Measurements from ENCODE around the gene RNASEL.

The RNASEL gene

DNA sequence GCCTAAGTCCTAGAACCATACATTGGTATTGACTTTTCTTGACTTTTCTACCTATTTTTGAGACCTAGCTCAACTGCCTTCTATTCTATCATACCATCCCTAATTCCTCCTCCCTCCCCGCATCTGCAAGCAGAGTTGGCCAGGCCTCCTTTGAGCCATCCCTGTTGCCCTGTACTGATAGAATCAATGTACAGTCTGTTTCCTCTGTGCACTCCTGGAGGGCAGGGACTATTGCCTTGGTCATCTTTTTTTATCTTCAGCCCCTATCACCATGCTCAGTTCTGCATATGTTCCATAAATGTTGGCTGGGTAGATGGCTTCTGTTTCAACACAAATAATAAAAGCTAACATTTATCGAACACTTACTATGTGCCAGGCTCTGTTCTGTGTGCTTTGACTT, 19.2 kb upstream of the RNASEL start:
- in situ Hi-C loops (cut with HindIII; ENCODE audit: low sequenced_read_pairs), result no loop called here
- TF ChIP-seq, protein P1, sequence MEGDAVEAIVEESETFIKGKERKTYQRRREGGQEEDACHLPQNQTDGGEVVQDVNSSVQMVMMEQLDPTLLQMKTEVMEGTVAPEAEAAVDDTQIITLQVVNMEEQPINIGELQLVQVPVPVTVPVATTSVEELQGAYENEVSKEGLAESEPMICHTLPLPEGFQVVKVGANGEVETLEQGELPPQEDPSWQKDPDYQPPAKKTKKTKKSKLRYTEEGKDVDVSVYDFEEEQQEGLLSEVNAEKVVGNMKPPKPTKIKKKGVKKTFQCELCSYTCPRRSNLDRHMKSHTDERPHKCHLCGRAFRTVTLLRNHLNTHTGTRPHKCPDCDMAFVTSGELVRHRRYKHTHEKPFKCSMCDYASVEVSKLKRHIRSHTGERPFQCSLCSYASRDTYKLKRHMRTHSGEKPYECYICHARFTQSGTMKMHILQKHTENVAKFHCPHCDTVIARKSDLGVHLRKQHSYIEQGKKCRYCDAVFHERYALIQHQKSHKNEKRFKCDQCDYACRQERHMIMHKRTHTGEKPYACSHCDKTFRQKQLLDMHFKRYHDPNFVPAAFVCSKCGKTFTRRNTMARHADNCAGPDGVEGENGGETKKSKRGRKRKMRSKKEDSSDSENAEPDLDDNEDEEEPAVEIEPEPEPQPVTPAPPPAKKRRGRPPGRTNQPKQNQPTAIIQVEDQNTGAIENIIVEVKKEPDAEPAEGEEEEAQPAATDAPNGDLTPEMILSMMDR (IDR thresholded peaks at IDR 0.05; ENCODE audit: low read depth, low read length), result no peak
- no peak for DNase-seq (ENCODE audit: low read depth, low spot score)
- H3K4me3 ChIP-seq (ENCODE audit: low read depth, low read length), result no peak overlapping the region

DNA sequence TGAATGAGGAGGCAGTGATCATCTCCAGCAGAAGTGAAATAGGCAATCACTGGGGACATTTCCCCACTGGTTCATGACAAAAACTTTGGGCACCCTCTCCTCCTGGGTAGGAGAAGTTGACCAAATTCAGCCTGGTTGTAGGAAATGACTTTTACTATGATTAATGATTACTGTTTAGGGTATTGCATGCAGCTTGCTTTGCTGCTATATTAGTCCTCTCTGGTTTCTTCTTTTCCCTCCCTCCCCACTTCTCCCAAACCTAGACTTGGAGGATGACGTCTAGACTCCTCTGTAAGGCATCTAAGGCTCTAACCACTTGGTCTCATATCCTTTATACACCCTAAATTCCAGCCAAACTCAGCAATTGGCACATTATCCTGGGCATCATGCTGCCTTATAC, 18.5 kb upstream of the RNASEL start:
- DNase-seq (ENCODE audit: low read depth, low spot score), result no peak
- H3K4me3 ChIP-seq (ENCODE audit: low read depth, low read length), result no peak overlapping the region
- in situ Hi-C loops (cut with HindIII; ENCODE audit: low sequenced_read_pairs), result no loop called here
- TF ChIP-seq, protein P1 (IDR thresholded peaks at IDR 0.05; ENCODE audit: low read depth, low read length), result no peak

DNA sequence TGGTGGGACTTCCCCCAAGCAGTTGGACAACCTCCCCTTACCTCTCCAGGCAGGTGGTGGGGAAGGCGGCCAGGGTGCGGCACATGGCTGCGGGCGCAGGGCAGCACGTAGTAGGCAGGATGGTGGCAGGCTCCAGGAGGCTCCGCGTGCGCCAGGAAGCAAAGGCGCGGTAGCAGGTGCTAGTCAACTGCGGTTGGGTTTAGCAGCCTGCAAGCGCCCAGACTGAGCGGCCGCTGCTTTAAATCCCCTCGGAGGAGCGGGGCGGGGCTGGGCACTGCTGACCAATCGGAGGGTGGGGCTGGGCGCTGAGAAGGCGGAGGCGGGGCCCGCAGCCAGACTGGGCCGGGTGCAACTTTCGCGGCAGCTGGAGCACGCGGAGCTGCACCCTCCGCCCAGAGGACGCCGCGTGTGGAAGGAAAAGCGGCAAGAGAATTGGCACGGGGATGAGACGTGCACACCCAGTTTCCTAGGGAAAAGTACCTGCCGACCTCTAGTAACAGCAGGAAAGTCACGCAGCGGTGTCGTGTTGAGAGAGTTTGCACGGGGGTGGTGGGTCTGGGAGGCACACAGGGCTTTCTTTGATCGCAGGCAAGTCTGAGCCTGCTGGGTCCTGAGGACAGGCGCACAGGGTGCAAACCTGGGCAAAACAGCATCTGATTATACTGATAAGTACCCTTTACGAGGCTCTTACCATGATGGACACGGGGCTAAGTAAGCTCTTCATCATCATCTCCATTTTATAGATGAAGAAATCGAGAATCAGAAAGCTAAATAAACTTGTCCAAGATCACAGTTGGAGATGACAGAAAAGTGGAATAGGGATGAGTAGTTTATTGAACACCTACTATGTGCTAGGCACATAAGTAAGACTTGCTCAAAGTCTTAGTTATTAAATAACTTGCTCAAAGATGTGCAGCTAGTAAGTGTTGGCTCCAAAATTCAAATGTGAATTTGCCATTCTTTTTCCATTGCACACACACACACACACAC, 15.4 kb upstream of the RNASEL start, which contains the start of gene RGS16:
TSS of gene RGS16 (minus strand) at position 215 of the 990 bp plus-strand sequence. CDS start at position 85, 130 bp downstream.
- peak; percentile 84 for DNase-seq (ENCODE audit: low read depth, low spot score)
- H3K4me3 ChIP-seq (ENCODE audit: low read depth, low read length), result peak within 1 kb of the TSS; percentile 66
- in situ Hi-C loops (cut with HindIII; ENCODE audit: low sequenced_read_pairs), result no loop called here

DNA sequence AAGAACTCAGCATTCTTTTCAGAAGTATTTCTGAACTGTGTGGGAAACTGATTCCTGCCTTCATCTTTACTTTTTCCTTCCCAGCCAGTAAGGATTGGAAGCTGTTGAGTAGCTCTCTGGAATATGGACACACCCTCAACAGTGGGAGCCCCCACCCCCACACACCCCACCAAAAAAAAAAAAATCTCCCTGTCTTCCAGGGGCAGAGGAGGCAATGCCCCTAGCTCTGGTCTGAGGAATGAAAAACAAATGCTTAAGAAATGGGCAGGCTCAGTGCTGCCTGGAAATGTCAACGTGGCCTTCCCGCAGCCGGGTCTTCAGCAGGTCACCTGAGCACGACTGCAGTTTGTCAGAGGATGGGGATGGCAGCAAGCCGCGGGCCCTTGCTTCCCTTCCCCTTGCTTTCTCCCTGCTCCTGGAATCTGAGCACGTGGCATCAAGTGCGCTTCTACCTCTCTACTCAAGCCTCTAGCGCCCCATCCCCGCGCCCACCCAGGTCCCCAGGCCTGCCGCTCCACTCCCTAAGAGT, 14.7 kb upstream of the RNASEL start:
- in situ Hi-C loops (cut with HindIII; ENCODE audit: low sequenced_read_pairs), result no loop called here
- no peak for DNase-seq (ENCODE audit: low read depth, low spot score)

More for the DNA sequence above, 15.4 kb upstream of the RNASEL start, which contains the start of gene RGS16:
- TF ChIP-seq, protein P1 (IDR thresholded peaks at IDR 0.05; ENCODE audit: low read depth, low read length), result no peak

DNA sequence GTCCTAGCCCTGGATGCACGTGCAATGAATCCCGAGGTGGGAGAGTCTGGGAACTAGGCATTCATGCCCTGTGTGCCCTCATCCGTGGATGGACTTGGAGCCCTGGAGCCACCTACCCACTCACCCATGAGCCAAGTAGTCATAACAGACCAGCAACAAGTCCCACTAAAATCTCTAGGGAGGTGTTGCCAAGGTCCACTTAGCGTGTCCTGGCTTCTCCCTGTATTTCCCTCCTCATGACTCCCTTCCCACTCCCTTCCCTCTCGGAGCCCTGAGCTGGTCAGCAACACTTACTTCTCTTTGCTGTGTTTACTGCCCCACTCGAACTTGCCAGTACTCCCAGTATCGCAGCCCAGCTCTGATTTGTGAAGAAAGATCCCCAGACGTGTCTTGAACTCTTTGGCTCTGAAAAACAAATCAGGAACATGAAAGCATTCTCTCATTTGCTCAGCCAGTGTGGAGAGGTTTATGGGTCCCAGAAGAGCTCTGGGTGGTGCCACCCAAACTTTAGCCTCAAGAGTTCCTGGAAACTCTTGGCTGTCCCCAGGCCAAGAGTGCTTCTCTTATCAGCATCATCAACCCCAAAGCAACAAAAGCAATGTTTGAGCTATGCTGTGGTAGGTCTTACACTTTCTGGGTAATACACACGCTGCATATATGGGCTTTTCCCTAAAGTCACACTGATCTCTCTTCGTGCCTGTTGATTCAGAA, 14.0 kb upstream of the RNASEL start:
- DNase-seq (ENCODE audit: low read depth, low spot score), result no peak
- peak overlapping the region; percentile 66 for H3K4me3 ChIP-seq (ENCODE audit: low read depth, low read length)
- TF ChIP-seq, protein P1 (IDR thresholded peaks at IDR 0.05; ENCODE audit: low read depth, low read length), result no peak
- in situ Hi-C loops (cut with HindIII; ENCODE audit: low sequenced_read_pairs), result no loop called here

More for the DNA sequence above, 14.7 kb upstream of the RNASEL start:
- TF ChIP-seq, protein P1 (IDR thresholded peaks at IDR 0.05; ENCODE audit: low read depth, low read length), result no peak
- H3K4me3 ChIP-seq (ENCODE audit: low read depth, low read length), result peak overlapping the region; percentile 66

DNA sequence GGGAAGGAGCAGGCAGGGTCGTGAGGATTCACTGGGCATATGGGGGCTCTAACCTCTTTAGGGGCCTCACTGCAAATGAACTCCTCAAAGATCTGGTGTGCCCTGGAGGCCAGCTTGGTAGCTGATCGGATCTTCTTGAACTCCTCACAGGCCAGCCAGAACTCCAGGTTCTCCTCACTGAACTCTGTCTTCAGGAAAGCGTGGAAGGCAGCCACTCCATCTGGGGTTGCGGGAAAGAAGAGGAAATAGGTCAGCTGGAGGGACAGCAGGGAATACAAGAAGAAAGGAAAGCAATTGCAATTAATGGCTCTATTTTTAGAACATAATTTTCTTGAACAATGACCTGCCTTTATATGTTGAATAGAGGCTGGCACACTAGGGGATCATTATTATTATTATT, 12.9 kb upstream of the RNASEL start:
- in situ Hi-C loops (cut with HindIII; ENCODE audit: low sequenced_read_pairs), result no loop called here
- peak overlapping the region; percentile 66 for H3K4me3 ChIP-seq (ENCODE audit: low read depth, low read length)
- no peak for DNase-seq (ENCODE audit: low read depth, low spot score)
- TF ChIP-seq, protein P1 (IDR thresholded peaks at IDR 0.05; ENCODE audit: low read depth, low read length), result no peak

Measured in astrocyte of the spinal cord (primary cell).